ENCODE data around the gene TET1. TPM values are rescaled to one million over a fixed set of nuclear protein-coding genes. Genes with fewer than 3 reads are reported as not detected.

The TET1 gene
- total RNA-seq, 3 donors from 2014 or later, result 6.9 to 12.8 (median 6.9) TPM

- intact Hi-C loops (cut with DNase I; ENCODE audit: low total_unique reads), result no loop called here
Measured at GRCh38 chr10:68564712-68565111, 4.6 kb downstream of the TET1 start.

GRCh38 chr10:68565658-68566057 is 5.5 kb downstream of the TET1 start:
- Histone ChIP-seq H3K36me3 (no peaks in the 10 kb centered on the region), H3K27ac (no peak overlapping the region), H3K4me3 (no peak overlapping the region), H3K9me3 (no peaks in the 10 kb centered on the region), H3K4me1 (no peaks in the 10 kb centered on the region), H3K27me3 (no peaks in the 10 kb centered on the region)
- no peak for TF ChIP-seq CTCF (IDR thresholded peaks at IDR 0.05)
- TF ChIP-seq POLR2AphosphoS5 (IDR thresholded peaks at IDR 0.05), result no peak
- TF ChIP-seq POLR2A (IDR thresholded peaks at IDR 0.05), result no peak
- no peak for DNase-seq (ENCODE audit: low spot score in 2 of 2)
- intact Hi-C loops (cut with DNase I; ENCODE audit: low total_unique reads), result no loop called here

More at GRCh38 chr10:68564712-68565111, 4.6 kb downstream of the TET1 start:
- no peak overlapping the region for H3K4me3 ChIP-seq
- no peaks in the 10 kb centered on the region for H3K36me3 ChIP-seq
- H3K9me3 ChIP-seq, result no peaks in the 10 kb centered on the region
- no peaks in the 10 kb centered on the region for H3K27me3 ChIP-seq
- TF ChIP-seq POLR2A (IDR thresholded peaks at IDR 0.05), result no peak
- no peak for TF ChIP-seq CTCF (IDR thresholded peaks at IDR 0.05)
- TF ChIP-seq POLR2AphosphoS5 (IDR thresholded peaks at IDR 0.05), result no peak
- DNase-seq (ENCODE audit: low spot score in 2 of 2), result no peak
- H3K27ac ChIP-seq, result no peak overlapping the region
- no peaks in the 10 kb centered on the region for H3K4me1 ChIP-seq

- TF ChIP-seq POLR2AphosphoS5 (IDR thresholded peaks at IDR 0.05) (no peak), POLR2A (IDR thresholded peaks at IDR 0.05) (no peak), CTCF (IDR thresholded peaks at IDR 0.05) (no peak)
- Histone ChIP-seq H3K4me1 (no peaks in the 10 kb centered on the region), H3K27me3 (no peaks in the 10 kb centered on the region), H3K9me3 (no peaks in the 10 kb centered on the region), H3K36me3 (no peaks in the 10 kb centered on the region), H3K27ac (no peak overlapping the region), H3K4me3 (no peak overlapping the region)
- intact Hi-C loops (cut with DNase I; ENCODE audit: low total_unique reads), result no loop called here
- DNase-seq (ENCODE audit: low spot score in 2 of 2), result no peak
Measured at GRCh38 chr10:68566351-68566750, 6.2 kb downstream of the TET1 start.

- intact Hi-C loops (cut with DNase I; ENCODE audit: low total_unique reads), result no loop called here
Measured at GRCh38 chr10:68566955-68567354, 6.8 kb downstream of the TET1 start.

GRCh38 chr10:68572151-68572550 is 12.0 kb downstream of the TET1 start:
- Histone ChIP-seq H3K36me3 (no peaks in the 10 kb centered on the region), H3K27ac (no peak overlapping the region), H3K9me3 (no peaks in the 10 kb centered on the region), H3K4me3 (no peak overlapping the region), H3K4me1 (no peaks in the 10 kb centered on the region), H3K27me3 (no peaks in the 10 kb centered on the region)
- no peak for DNase-seq (ENCODE audit: low spot score in 2 of 2)
- intact Hi-C loops (cut with DNase I; ENCODE audit: low total_unique reads), result no loop called here
- no peak for TF ChIP-seq POLR2AphosphoS5 (IDR thresholded peaks at IDR 0.05)
- no peak for TF ChIP-seq POLR2A (IDR thresholded peaks at IDR 0.05)
- TF ChIP-seq CTCF (IDR thresholded peaks at IDR 0.05), result no peak

More at GRCh38 chr10:68566955-68567354, 6.8 kb downstream of the TET1 start:
- Histone ChIP-seq H3K27ac (no peak overlapping the region), H3K36me3 (no peaks in the 10 kb centered on the region), H3K4me3 (no peak overlapping the region), H3K4me1 (no peaks in the 10 kb centered on the region), H3K9me3 (no peaks in the 10 kb centered on the region), H3K27me3 (no peaks in the 10 kb centered on the region)
- TF ChIP-seq CTCF (IDR thresholded peaks at IDR 0.05), result no peak
- DNase-seq (ENCODE audit: low spot score in 2 of 2), result no peak
